ENCODE measurements around the gene SACS. TPM values are rescaled to one million over a fixed set of nuclear protein-coding genes. Genes with fewer than 3 reads are reported as not detected.

The SACS gene
- total and polyA plus RNA-seq, 5 donors: 4.8 to 23.5 (median 15.0) TPM

- intact Hi-C loops (cut with DNase I): no loop called here
- no peak for DNase-seq
- H3K27ac ChIP-seq (ENCODE audit: low read length): no peak overlapping the region
- H3K4me1 ChIP-seq (ENCODE audit: control insufficient read depth, insufficient read depth, low read length): no peaks in the 10 kb centered on the region
- H3K4me3 ChIP-seq (ENCODE audit: low read length): no peak overlapping the region
- 97% methylated on average over 5 of the region's 5 CpGs for whole genome bisulfite sequencing
- H3K27me3 ChIP-seq (ENCODE audit: control insufficient read depth, insufficient read depth): no peaks in the 10 kb centered on the region
- no peaks in the 10 kb centered on the region for H3K9me3 ChIP-seq (ENCODE audit: control insufficient read depth, low read length)
- no peak for ATAC-seq
Observed at GRCh38 chr13:23354520-23354919, 79.0 kb downstream of the SACS start.

GRCh38 chr13:23352161-23352560, 81.3 kb downstream of the SACS start:
- no peak for ATAC-seq
- Histone ChIP-seq H3K9me3 (ENCODE audit: control insufficient read depth, low read length) (no peaks in the 10 kb centered on the region), H3K27me3 (ENCODE audit: control insufficient read depth, insufficient read depth) (no peaks in the 10 kb centered on the region), H3K27ac (ENCODE audit: low read length) (no peak overlapping the region), H3K4me1 (ENCODE audit: control insufficient read depth, insufficient read depth, low read length) (peaks cover 6% of the 10 kb centered on the region), H3K4me3 (ENCODE audit: low read length) (no peak overlapping the region)
- intact Hi-C loops (cut with DNase I): no loop called here
- 77% methylated on average over 4 of the region's 4 CpGs for WGBS
- no peak for DNase-seq

DNA sequence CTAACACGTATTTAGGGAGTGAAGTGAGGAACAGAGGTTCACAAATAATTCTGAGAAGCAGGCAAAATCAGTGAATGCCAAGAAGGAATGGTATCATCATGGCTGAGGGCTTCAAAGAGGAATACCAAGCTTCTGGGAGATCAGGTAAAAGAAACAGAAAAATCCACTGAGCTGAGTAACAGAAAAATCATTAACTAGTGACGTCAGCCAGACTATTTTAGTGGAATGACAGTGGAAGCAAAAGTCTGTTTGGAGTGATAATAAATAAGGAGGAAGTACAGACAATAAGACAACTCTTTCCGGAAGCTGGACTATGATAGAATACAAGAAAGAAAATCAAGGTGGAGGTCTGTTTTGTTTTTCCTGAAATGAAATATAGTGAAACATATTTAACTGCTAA, 83.5 kb downstream of the SACS start:
- H3K9me3 ChIP-seq (ENCODE audit: control insufficient read depth, low read length): no peaks in the 10 kb centered on the region
- intact Hi-C loops (cut with DNase I): no loop called here
- WGBS: 65% methylated on average over 3 of the region's 3 CpGs
- no peak overlapping the region for H3K27ac ChIP-seq (ENCODE audit: low read length)
- H3K4me1 ChIP-seq (ENCODE audit: control insufficient read depth, insufficient read depth, low read length): peaks cover 6% of the 10 kb centered on the region
- ATAC-seq (no peak), DNase-seq (no peak)
- H3K4me3 ChIP-seq (ENCODE audit: low read length): no peak overlapping the region
- H3K27me3 ChIP-seq (ENCODE audit: control insufficient read depth, insufficient read depth): no peaks in the 10 kb centered on the region

DNA sequence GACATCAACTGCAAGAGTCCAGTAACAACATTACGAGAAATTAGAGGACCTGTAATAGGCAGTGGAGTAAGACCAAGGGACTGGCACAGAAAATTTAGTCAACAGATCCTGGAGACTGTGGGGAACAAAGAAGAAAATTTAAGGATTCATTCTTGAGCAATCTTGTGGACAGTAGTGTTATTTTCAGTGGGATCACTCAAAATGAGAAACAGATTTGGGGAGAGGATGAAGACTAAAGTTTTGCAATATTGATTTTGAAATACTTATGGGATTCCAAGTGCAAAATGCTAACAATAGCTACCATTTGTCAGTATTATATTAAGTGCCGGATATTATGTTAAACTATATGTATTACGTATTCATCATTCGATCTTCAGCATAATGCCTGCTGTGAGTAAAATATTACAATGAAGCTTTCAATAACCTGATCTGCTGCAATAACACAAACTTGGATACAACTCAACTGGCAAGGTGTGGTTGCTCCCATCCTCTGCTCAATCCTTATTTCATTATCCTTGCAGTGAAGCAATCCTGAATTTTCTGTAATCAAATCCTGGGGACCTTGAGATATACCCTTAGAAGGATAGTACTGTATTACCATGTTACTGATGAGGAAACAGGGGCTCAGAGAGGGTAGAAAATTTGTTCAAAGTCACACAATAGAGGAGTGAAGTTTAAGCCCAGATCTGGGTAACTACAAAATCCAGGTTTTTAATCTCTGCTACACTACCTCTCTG, 84.2 kb downstream of the SACS start:
- Histone ChIP-seq H3K4me3 (ENCODE audit: low read length) (no peak overlapping the region), H3K27me3 (ENCODE audit: control insufficient read depth, insufficient read depth) (no peaks in the 10 kb centered on the region), H3K27ac (ENCODE audit: low read length) (no peak overlapping the region), H3K9me3 (ENCODE audit: control insufficient read depth, low read length) (no peaks in the 10 kb centered on the region), H3K4me1 (ENCODE audit: control insufficient read depth, insufficient read depth, low read length) (peaks cover 6% of the 10 kb centered on the region)
- intact Hi-C loops (cut with DNase I): no loop called here
- no peak for ATAC-seq
- DNase-seq: no peak
- WGBS: 94% methylated on average over 4 of the region's 4 CpGs

DNA sequence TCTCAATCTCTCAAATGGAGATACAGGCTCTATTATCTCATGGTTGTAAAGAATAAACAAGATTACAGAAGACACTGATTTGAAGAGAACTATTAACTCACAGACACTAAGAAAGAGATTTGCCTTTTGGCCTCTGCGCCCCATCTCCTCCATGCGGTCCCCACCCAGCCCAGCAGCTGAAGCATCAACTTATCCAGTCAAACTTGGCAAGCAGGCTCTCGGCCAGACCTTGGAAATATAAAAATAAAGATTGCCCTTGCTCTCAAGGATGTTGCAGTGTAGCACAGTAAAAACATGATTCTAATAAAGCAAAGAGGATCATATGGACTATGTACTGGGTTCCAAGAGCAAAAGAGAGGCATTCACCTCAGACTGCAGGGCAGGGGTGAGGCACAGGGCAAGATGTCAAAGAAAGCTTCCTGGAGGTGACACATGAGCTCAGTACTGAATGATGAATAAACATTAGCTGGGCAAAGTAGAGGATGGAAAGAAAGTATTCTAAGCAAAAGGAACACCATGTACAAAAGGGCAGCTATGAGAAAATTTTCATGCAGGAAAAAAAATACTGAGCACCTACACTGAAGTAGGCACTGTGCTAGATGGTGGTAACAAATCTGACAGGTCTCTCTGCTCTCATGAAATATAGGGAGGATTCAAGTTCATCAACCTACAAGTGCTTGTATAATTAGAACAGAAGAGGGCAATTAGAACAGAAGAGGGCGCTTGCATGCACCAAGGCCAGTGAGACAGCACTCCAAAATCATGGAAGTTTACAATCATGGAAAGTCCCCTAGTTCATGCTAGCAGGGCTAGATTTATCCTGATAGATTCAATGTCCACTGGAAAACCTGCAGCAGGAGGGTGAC, 85.0 kb downstream of the SACS start:
- no peak for DNase-seq
- intact Hi-C loops (cut with DNase I): no loop called here
- H3K27me3 ChIP-seq (ENCODE audit: control insufficient read depth, insufficient read depth): no peaks in the 10 kb centered on the region
- no peak overlapping the region for H3K27ac ChIP-seq (ENCODE audit: low read length)
- H3K4me3 ChIP-seq (ENCODE audit: low read length): no peak overlapping the region
- no peaks in the 10 kb centered on the region for H3K9me3 ChIP-seq (ENCODE audit: control insufficient read depth, low read length)
- H3K4me1 ChIP-seq (ENCODE audit: control insufficient read depth, insufficient read depth, low read length): peaks cover 6% of the 10 kb centered on the region
- WGBS: 65% methylated on average over 4 of the region's 4 CpGs
- ATAC-seq: peak; percentile 32 to 55

GRCh38 chr13:23347601-23348000, 85.9 kb downstream of the SACS start:
- intact Hi-C loops (cut with DNase I): no loop called here
- peaks cover 6% of the 10 kb centered on the region for H3K4me1 ChIP-seq (ENCODE audit: control insufficient read depth, insufficient read depth, low read length)
- 100% methylated on average over 1 of the region's 1 CpG for WGBS
- no peaks in the 10 kb centered on the region for H3K9me3 ChIP-seq (ENCODE audit: control insufficient read depth, low read length)
- no peak overlapping the region for H3K27ac ChIP-seq (ENCODE audit: low read length)
- ATAC-seq (no peak), DNase-seq (no peak)
- no peak overlapping the region for H3K4me3 ChIP-seq (ENCODE audit: low read length)
- H3K27me3 ChIP-seq (ENCODE audit: control insufficient read depth, insufficient read depth): no peaks in the 10 kb centered on the region

DNA sequence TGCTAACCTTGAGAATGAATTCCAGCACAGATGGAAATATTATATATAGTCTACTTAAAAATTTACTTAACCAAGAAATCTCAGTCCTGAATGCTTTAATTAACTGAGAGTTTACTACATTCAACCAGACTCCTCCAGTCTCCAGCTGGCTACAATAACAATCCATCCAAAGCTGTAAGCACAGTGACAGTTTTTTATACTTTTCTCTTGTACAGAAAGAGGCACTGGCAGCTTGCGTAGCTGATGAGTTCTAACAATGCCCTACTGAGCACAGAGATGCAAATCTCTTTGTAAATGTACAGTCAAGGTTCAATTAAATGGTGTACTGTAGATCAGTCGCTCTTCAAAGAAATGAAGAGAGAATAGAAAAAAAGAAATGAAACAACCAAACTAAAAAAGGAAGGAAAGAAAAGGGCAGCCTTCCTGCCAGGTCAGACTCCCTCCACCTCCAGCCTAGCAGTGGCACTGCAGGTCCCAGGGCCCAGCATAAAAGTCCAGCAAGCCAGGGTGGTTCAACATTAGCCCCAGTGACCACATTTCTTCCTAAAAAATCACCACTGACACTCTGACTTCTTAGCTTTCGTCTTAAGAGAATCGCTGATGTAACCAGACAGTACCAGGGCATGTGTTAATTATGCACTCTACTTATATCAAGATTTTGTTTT, 88.4 kb downstream of the SACS start:
- ATAC-seq: no peak
- intact Hi-C loops (cut with DNase I): no loop called here
- H3K27ac ChIP-seq (ENCODE audit: low read length): no peak overlapping the region
- no peak for DNase-seq
- no peaks in the 10 kb centered on the region for H3K9me3 ChIP-seq (ENCODE audit: control insufficient read depth, low read length)
- 90% methylated on average over 4 of the region's 4 CpGs for WGBS
- no peak overlapping the region for H3K4me3 ChIP-seq (ENCODE audit: low read length)
- no peaks in the 10 kb centered on the region for H3K27me3 ChIP-seq (ENCODE audit: control insufficient read depth, insufficient read depth)
- peaks cover 6% of the 10 kb centered on the region for H3K4me1 ChIP-seq (ENCODE audit: control insufficient read depth, insufficient read depth, low read length)

DNA sequence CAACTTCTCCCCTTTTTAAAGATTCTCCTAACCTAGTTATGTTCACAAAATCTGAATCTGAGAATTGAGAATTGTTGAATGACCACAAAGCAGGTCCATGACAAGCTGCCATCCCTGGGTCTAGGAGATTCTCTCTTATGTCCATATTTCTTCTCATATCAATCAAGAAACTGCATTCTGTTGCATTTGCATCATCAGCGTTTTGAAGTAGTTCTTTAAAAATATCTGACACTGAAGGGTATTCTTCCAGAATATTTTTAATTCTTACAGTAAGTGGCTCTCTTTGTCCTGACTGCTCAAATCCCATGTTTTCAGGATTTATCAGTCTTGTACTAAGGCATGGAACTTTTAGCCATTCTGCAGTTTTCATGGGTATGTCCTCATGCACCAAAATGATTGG, 94.3 kb downstream of the SACS start:
- Histone ChIP-seq H3K27me3 (ENCODE audit: control insufficient read depth, insufficient read depth) (no peaks in the 10 kb centered on the region), H3K4me1 (ENCODE audit: control insufficient read depth, insufficient read depth, low read length) (no peaks in the 10 kb centered on the region), H3K4me3 (ENCODE audit: low read length) (no peak overlapping the region), H3K27ac (ENCODE audit: low read length) (no peak overlapping the region), H3K9me3 (ENCODE audit: control insufficient read depth, low read length) (no peaks in the 10 kb centered on the region)
- intact Hi-C loops (cut with DNase I): no loop called here
- DNase-seq: no peak
- ATAC-seq: no peak
- 93% methylated on average over 1 of the region's 1 CpG for whole genome bisulfite sequencing

DNA sequence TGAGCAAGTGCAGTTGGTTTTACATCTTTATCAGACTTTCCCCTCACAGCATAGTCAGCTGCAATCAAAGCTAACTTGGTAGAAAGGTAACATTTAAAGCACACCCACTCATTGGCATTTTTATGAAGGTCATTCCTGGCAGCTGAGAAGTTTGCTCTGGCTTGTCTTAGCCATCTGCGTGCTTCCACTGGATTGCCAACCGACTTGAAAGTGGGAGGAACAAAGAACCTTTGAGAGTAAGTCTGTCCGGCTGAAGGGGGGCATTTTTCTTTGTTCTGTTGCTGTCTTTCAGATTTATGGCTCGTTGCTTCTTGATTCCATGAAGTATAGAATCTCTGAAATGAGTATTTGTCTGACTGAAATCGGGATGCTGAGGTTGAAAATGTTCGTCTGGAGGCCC, 103.1 kb downstream of the SACS start:
- intact Hi-C loops (cut with DNase I): no loop called here
- 94% methylated on average over 6 of the region's 6 CpGs for WGBS
- Histone ChIP-seq H3K27ac (ENCODE audit: low read length) (no peak overlapping the region), H3K27me3 (ENCODE audit: control insufficient read depth, insufficient read depth) (no peaks in the 10 kb centered on the region), H3K9me3 (ENCODE audit: control insufficient read depth, low read length) (no peaks in the 10 kb centered on the region), H3K4me1 (ENCODE audit: control insufficient read depth, insufficient read depth, low read length) (no peaks in the 10 kb centered on the region), H3K4me3 (ENCODE audit: low read length) (no peak overlapping the region)
- ATAC-seq (no peak), DNase-seq (no peak)

GRCh38 chr13:23325191-23325590, 108.3 kb downstream of the SACS start:
- Histone ChIP-seq H3K27ac (ENCODE audit: low read length) (no peak overlapping the region), H3K4me1 (ENCODE audit: control insufficient read depth, insufficient read depth, low read length) (peaks cover 3% of the 10 kb centered on the region), H3K4me3 (ENCODE audit: low read length) (no peak overlapping the region), H3K9me3 (ENCODE audit: control insufficient read depth, low read length) (no peaks in the 10 kb centered on the region), H3K27me3 (ENCODE audit: control insufficient read depth, insufficient read depth) (no peaks in the 10 kb centered on the region)
- ATAC-seq: no peak
- intact Hi-C loops (cut with DNase I): loop anchor here in 1 of 4 donors (10.0 kb wide), 1 partner anchor 510 kb away; no protein-coding TSS in a partner anchor
- no peak for DNase-seq
- 67% methylated on average over 2 of the region's 2 CpGs for WGBS

All from right cardiac atrium (tissue), 5 donors.